ENCODE measurements around the gene CPED1.

Gene CPED1

GRCh38 chr7:121042899-121043298 lies 54.4 kb downstream of the CPED1 start:
- no peak overlapping the region for H3K4me2 ChIP-seq (ENCODE audit: low read depth, low read length)
- H3K4me1 ChIP-seq (ENCODE audit: low read length): peaks cover 8% of the 10 kb centered on the region; the same call in 1 of the 2 replicates
- H3K27me3 ChIP-seq (replicated peaks; ENCODE audit: insufficient read depth, low read length): no peaks in the 10 kb centered on the region
- H3K27ac ChIP-seq (ENCODE audit: low read length): no peak overlapping the region
- H3K36me3 ChIP-seq (replicated peaks; ENCODE audit: insufficient read depth, low read length): no peaks in the 10 kb centered on the region
- H2AFZ ChIP-seq (ENCODE audit: low read length): no peak overlapping the region
- no peaks in the 10 kb centered on the region for H3F3A ChIP-seq (ENCODE audit: insufficient read depth, low read length)
- H4K20me1 ChIP-seq (ENCODE audit: insufficient read depth, low read length): no peaks in the 10 kb centered on the region
- H3K79me2 ChIP-seq (ENCODE audit: low read length): no peaks in the 10 kb centered on the region
- no peak for DNase-seq
- no peaks in the 10 kb centered on the region for H3K9me3 ChIP-seq (replicated peaks; ENCODE audit: insufficient read depth, low read length)
- H3K9me2 ChIP-seq (replicated peaks; ENCODE audit: insufficient read depth, low read length): no peaks in the 10 kb centered on the region
- H3K9ac ChIP-seq (ENCODE audit: low read length): no peak overlapping the region
- TF ChIP-seq EZH2 (optimal IDR thresholded peaks at IDR 0.05; ENCODE audit: low read depth, low read length) (no peak), EZH2phosphoT487 (IDR thresholded peaks at IDR 0.05; ENCODE audit: low read length) (no peak)
- TF ChIP-seq, protein P1, sequence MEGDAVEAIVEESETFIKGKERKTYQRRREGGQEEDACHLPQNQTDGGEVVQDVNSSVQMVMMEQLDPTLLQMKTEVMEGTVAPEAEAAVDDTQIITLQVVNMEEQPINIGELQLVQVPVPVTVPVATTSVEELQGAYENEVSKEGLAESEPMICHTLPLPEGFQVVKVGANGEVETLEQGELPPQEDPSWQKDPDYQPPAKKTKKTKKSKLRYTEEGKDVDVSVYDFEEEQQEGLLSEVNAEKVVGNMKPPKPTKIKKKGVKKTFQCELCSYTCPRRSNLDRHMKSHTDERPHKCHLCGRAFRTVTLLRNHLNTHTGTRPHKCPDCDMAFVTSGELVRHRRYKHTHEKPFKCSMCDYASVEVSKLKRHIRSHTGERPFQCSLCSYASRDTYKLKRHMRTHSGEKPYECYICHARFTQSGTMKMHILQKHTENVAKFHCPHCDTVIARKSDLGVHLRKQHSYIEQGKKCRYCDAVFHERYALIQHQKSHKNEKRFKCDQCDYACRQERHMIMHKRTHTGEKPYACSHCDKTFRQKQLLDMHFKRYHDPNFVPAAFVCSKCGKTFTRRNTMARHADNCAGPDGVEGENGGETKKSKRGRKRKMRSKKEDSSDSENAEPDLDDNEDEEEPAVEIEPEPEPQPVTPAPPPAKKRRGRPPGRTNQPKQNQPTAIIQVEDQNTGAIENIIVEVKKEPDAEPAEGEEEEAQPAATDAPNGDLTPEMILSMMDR (IDR thresholded peaks at IDR 0.05; ENCODE audit: low read length): no peak
- no peak overlapping the region for H3K4me3 ChIP-seq (ENCODE audit: low read length)

GRCh38 chr7:121043314-121044234 lies 55.1 kb downstream of the CPED1 start:
- no peaks in the 10 kb centered on the region for H3K9me2 ChIP-seq (replicated peaks; ENCODE audit: insufficient read depth, low read length)
- H3K4me1 ChIP-seq (ENCODE audit: low read length): peaks cover 8% of the 10 kb centered on the region; the same call in 1 of the 2 replicates
- H3K27ac ChIP-seq (ENCODE audit: low read length): no peak overlapping the region
- H3K79me2 ChIP-seq (ENCODE audit: low read length): no peaks in the 10 kb centered on the region
- H3F3A ChIP-seq (ENCODE audit: insufficient read depth, low read length): no peaks in the 10 kb centered on the region
- H3K9me3 ChIP-seq (replicated peaks; ENCODE audit: insufficient read depth, low read length): no peaks in the 10 kb centered on the region
- no peaks in the 10 kb centered on the region for H4K20me1 ChIP-seq (ENCODE audit: insufficient read depth, low read length)
- H3K36me3 ChIP-seq (replicated peaks; ENCODE audit: insufficient read depth, low read length): no peaks in the 10 kb centered on the region
- H3K4me2 ChIP-seq (ENCODE audit: low read depth, low read length): no peak overlapping the region
- no peak overlapping the region for H2AFZ ChIP-seq (ENCODE audit: low read length)
- no peak overlapping the region for H3K9ac ChIP-seq (ENCODE audit: low read length)
- no peaks in the 10 kb centered on the region for H3K27me3 ChIP-seq (replicated peaks; ENCODE audit: insufficient read depth, low read length)
- no peak for DNase-seq
- TF ChIP-seq EZH2 (optimal IDR thresholded peaks at IDR 0.05; ENCODE audit: low read depth, low read length): no peak
- H3K4me3 ChIP-seq (ENCODE audit: low read length): no peak overlapping the region

DNA sequence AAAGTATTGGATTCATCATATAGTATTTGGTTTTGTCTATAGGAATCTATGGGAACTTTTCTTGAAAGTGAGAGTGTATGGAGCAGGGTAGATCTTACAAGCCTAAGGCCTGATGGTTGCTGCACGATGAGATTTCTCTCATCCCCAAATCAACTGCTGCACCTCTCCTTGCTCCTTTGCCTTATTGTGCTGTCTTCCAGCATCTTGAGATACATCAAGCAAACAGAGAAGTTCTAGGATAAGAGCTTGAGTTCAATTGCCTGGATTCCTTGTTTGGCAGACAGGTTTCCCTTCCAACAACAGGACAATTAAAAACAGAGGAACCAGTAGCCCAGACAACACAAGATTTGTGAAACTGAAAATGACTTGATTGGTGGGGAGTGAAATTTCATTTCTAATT lies 56.6 kb downstream of the CPED1 start:
- Histone ChIP-seq H3K79me2 (ENCODE audit: low read length) (no peaks in the 10 kb centered on the region), H4K20me1 (ENCODE audit: insufficient read depth, low read length) (no peaks in the 10 kb centered on the region), H3F3A (ENCODE audit: insufficient read depth, low read length) (no peaks in the 10 kb centered on the region), H3K27ac (ENCODE audit: low read length) (no peak overlapping the region), H3K4me3 (ENCODE audit: low read length) (no peak overlapping the region), H3K9me2 (replicated peaks; ENCODE audit: insufficient read depth, low read length) (no peaks in the 10 kb centered on the region), H2AFZ (ENCODE audit: low read length) (no peak overlapping the region), H3K9ac (ENCODE audit: low read length) (no peak overlapping the region), H3K4me2 (ENCODE audit: low read depth, low read length) (no peak overlapping the region), H3K36me3 (replicated peaks; ENCODE audit: insufficient read depth, low read length) (no peaks in the 10 kb centered on the region), H3K27me3 (replicated peaks; ENCODE audit: insufficient read depth, low read length) (no peaks in the 10 kb centered on the region), H3K9me3 (replicated peaks; ENCODE audit: insufficient read depth, low read length) (no peaks in the 10 kb centered on the region), H3K4me1 (ENCODE audit: low read length) (peaks cover 8% of the 10 kb centered on the region; the same call in 1 of the 2 replicates)
- DNase-seq: no peak
- TF ChIP-seq EZH2 (optimal IDR thresholded peaks at IDR 0.05; ENCODE audit: low read depth, low read length): no peak
- TF ChIP-seq EZH2phosphoT487 (IDR thresholded peaks at IDR 0.05; ENCODE audit: low read length): no peak
- TF ChIP-seq, protein P1 (IDR thresholded peaks at IDR 0.05; ENCODE audit: low read length): no peak

DNA sequence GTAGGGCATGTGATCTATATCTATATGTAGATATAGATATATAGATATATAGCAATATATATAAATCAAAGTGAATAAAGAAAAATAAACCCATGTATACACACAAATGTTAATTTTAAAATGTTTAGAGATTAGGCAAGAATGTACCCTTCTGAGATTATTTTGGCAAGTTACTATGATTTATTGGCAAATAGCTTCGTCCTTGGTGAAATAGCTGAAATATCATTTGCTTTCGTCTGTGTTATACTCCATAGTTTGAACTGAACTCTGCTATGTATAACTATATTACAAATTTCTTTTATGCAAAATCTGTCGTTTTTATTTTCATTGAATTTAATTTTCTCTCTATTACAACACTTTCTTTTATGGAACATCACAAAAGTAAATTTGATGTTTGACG lies 57.5 kb downstream of the CPED1 start:
- Histone ChIP-seq H4K20me1 (ENCODE audit: insufficient read depth, low read length) (no peaks in the 10 kb centered on the region), H3K27ac (ENCODE audit: low read length) (no peak overlapping the region), H3K9me2 (replicated peaks; ENCODE audit: insufficient read depth, low read length) (no peaks in the 10 kb centered on the region), H2AFZ (ENCODE audit: low read length) (no peak overlapping the region), H3K4me1 (ENCODE audit: low read length) (peaks cover 8% of the 10 kb centered on the region; the same call in 1 of the 2 replicates), H3K9ac (ENCODE audit: low read length) (no peak overlapping the region), H3K9me3 (replicated peaks; ENCODE audit: insufficient read depth, low read length) (no peaks in the 10 kb centered on the region), H3F3A (ENCODE audit: insufficient read depth, low read length) (no peaks in the 10 kb centered on the region), H3K36me3 (replicated peaks; ENCODE audit: insufficient read depth, low read length) (no peaks in the 10 kb centered on the region), H3K79me2 (ENCODE audit: low read length) (no peaks in the 10 kb centered on the region), H3K4me2 (ENCODE audit: low read depth, low read length) (no peak overlapping the region), H3K4me3 (ENCODE audit: low read length) (no peak overlapping the region), H3K27me3 (replicated peaks; ENCODE audit: insufficient read depth, low read length) (no peaks in the 10 kb centered on the region)
- TF ChIP-seq, protein P1 (IDR thresholded peaks at IDR 0.05; ENCODE audit: low read length): no peak
- no peak for TF ChIP-seq EZH2 (optimal IDR thresholded peaks at IDR 0.05; ENCODE audit: low read depth, low read length)
- TF ChIP-seq EZH2phosphoT487 (IDR thresholded peaks at IDR 0.05; ENCODE audit: low read length): no peak
- DNase-seq: no peak
